ENCODE measurements around the gene ARMC3. TPM values are rescaled to one million over a fixed set of nuclear protein-coding genes. Genes with fewer than 3 reads are reported as not detected.

ARMC3 gene
- total RNA-seq, 1 experiment from 2014 or later = 0.09 TPM

DNA sequence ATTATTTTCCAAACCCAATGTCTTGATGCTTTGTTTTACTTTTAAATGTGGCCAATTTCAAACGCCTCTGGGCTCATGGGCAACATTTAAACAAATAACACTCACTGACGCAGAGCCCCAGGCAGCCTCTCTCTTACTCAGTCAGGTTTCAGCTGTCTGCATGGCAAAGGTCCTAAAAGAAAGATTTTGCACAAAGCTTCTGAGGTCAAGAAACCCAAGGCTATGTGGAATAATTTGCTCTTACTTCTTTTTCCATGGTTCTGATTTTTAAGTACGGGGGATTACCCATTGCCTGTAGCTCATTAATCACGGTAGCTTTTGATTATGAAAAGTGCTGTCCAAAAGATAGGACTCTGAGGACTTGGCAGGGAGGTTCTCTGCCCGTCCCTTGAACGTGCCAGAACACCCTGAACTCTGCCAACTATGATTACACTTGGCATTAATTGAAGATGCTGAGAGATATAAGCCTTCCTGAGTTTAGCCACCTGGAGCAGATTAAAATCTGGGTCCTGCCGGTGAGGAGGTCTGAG is 153.4 kb downstream of the ARMC3 start:
- Histone ChIP-seq H3K4ac (ENCODE audit: low read depth, low read length) (no peak overlapping the region), H3K14ac (ENCODE audit: insufficient read depth, low read length) (no peak overlapping the region), H3K4me2 (ENCODE audit: insufficient read depth, insufficient read length, low read length) (no peak overlapping the region), H3T11ph (ENCODE audit: low read length) (no peak overlapping the region), H2AFZ (ENCODE audit: low read length) (no peak overlapping the region), H3K23me2 (ENCODE audit: insufficient read length, low read depth, low read length, poor library complexity, severe bottlenecking) (no peaks in the 10 kb centered on the region), H3K9ac (ENCODE audit: extremely low read depth, insufficient read length, low read length) (no peak overlapping the region), H4K20me1 (ENCODE audit: control insufficient read depth, insufficient read depth, insufficient read length) (no peaks in the 10 kb centered on the region), H3K79me1 (ENCODE audit: insufficient read depth, low read depth, low read length, poor library complexity, severe bottlenecking) (no peaks in the 10 kb centered on the region), H2BK15ac (ENCODE audit: low read depth, low read length) (no peak overlapping the region), H2BK20ac (ENCODE audit: low read depth, low read length, poor library complexity, severe bottlenecking) (no peak overlapping the region), H3K27me3 (ENCODE audit: insufficient read depth, low read length) (no peaks in the 10 kb centered on the region), H2AK5ac (ENCODE audit: insufficient read length, low read length) (no peak overlapping the region), H3K79me2 (ENCODE audit: insufficient read depth, low read length) (no peaks in the 10 kb centered on the region), H4K91ac (ENCODE audit: insufficient read length, low read depth, low read length) (no peak overlapping the region), H3K56ac (ENCODE audit: insufficient read length, low read depth, low read length) (no peak overlapping the region), H3K9me3 (ENCODE audit: control insufficient read depth, low read depth, low read length) (no peaks in the 10 kb centered on the region), H2BK120ac (ENCODE audit: low read depth, low read length, poor library complexity, severe bottlenecking) (no peak overlapping the region), H4K8ac (replicated peaks; ENCODE audit: insufficient read length, low read depth, low read length) (no peak overlapping the region), H2BK5ac (ENCODE audit: insufficient read length, low read length) (no peak overlapping the region), H3K18ac (ENCODE audit: insufficient read length, low read depth, low read length) (no peak overlapping the region), H2BK12ac (ENCODE audit: insufficient read length, low read depth, low read length) (no peak overlapping the region), H3K4me1 (ENCODE audit: insufficient read depth, low read length) (peaks cover 4% of the 10 kb centered on the region; the same call in 1 of the 2 replicates), H4K5ac (ENCODE audit: insufficient read length, low read depth, low read length) (no peak overlapping the region), H3K27ac (ENCODE audit: insufficient read length, low read depth, low read length) (no peak overlapping the region), H3K23ac (ENCODE audit: insufficient read length, low read depth, low read length) (no peak overlapping the region)
- no peak overlapping the region for H3K27ac Mint-ChIP-seq
- H3K4me3 Mint-ChIP-seq = no peak overlapping the region
- H3K9me3 Mint-ChIP-seq = peaks cover 4 to 10% of the 10 kb centered on the region in 2 experiments; a peak in 4 of 5 replicates
- peaks cover 1% of the 10 kb centered on the region; the same call in 1 of the 2 replicates for H3K27me3 Mint-ChIP-seq (ENCODE audit: low read depth)
- H3K4me1 Mint-ChIP-seq = peaks cover 7 to 9% of the 10 kb centered on the region in 2 experiments
- no peak for DNase-seq
- no CpG with 5 or more reads among the region's 7 CpGs for WGBS (ENCODE audit: extremely low coverage, insufficient read length, low lambda C conversion rate)
- TF ChIP-seq, protein P1, sequence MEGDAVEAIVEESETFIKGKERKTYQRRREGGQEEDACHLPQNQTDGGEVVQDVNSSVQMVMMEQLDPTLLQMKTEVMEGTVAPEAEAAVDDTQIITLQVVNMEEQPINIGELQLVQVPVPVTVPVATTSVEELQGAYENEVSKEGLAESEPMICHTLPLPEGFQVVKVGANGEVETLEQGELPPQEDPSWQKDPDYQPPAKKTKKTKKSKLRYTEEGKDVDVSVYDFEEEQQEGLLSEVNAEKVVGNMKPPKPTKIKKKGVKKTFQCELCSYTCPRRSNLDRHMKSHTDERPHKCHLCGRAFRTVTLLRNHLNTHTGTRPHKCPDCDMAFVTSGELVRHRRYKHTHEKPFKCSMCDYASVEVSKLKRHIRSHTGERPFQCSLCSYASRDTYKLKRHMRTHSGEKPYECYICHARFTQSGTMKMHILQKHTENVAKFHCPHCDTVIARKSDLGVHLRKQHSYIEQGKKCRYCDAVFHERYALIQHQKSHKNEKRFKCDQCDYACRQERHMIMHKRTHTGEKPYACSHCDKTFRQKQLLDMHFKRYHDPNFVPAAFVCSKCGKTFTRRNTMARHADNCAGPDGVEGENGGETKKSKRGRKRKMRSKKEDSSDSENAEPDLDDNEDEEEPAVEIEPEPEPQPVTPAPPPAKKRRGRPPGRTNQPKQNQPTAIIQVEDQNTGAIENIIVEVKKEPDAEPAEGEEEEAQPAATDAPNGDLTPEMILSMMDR (conservative IDR thresholded peaks at IDR 0.05) = no peak
- H3K36me3 Mint-ChIP-seq (ENCODE audit: insufficient read depth in 1 of 3, low read depth in 3 of 3) = 0 out of 7 replicates have a peak, but pooled peaks cover 0 to 4% (median 2%) of the 10 kb centered on the region in 3 experiments

Measured in H9 (cell line).